Lower lobe of right lung (tissue), 2 donors: ENCODE results near the gene SEBOX. TPM values are rescaled to one million over a fixed set of nuclear protein-coding genes. Genes with fewer than 3 reads are reported as not detected.

Experiments
- ATAC-seq, 2 donors: fragments of 200-7000 bp; cut with Tn5 transposase; one replicate each; pipeline ENCODE4 v1.9.1; 2020 to 2022; ENCODE audit warnings: mild to moderate bottlenecking in 2 of 2, moderate library complexity in 2 of 2
- DNase-seq: peaks from one replicate; pipeline ENCODE4 v3.0.0-alpha.2; 2020
- H3K27ac ChIP-seq: fragments of 200-600 bp; one replicate; pipeline ENCODE4 v1.8.0; 2022
- H3K27me3 ChIP-seq: fragments of 200-600 bp; one replicate; pipeline ENCODE4 v1.8.0; 2022; ENCODE audit warnings: low read depth
- H3K36me3 ChIP-seq: fragments of 200-600 bp; one replicate; pipeline ENCODE4 v1.8.0; 2022; ENCODE audit warnings: mild to moderate bottlenecking
- H3K4me1 ChIP-seq: fragments of 200-600 bp; one replicate; pipeline ENCODE4 v1.8.0; 2022
- H3K4me3 ChIP-seq: fragments of 200-600 bp; one replicate; pipeline ENCODE4 v1.8.0; 2022; ENCODE audit warnings: mild to moderate bottlenecking
- H3K9me3 ChIP-seq: fragments of 200-600 bp; one replicate; pipeline ENCODE4 v1.8.0; 2022
- CTCF ChIP-seq: fragments of 200-600 bp; IDR thresholded peaks from one replicate; pipeline ENCODE4 v1.8.0; 2022; ENCODE audit warnings: antibody characterized with exemption, mild to moderate bottlenecking
- intact Hi-C: fragments of 100-400 bp; cut with DNase I; formaldehyde crosslinking; loops from one replicate; pipeline ENCODE4 v1.11.0; 2022
- total RNA-seq: library from RNA; stranded (reverse); fragmentation: NEBNext Ultra II Directional; extraction: Animal tissue kit (Norgen Biotek cat#: 25700); gene quantifications from one replicate; pipeline ENCODE4 v1.2.1, GENCODE V29; 2021
- donor health status: DM: no; HTN: yes; CAD: no; lungs with severe emphysema.

SEBOX gene
- total RNA-seq, 1 donor from 2014 or later, result not detected

GRCh38 chr17:28406473-28406814, 41.4 kb upstream of the SEBOX start:
- DNase-seq, result no peak
- Histone ChIP-seq H3K27me3 (peaks cover 3% of the 10 kb centered on the region), H3K36me3 (peaks cover 17% of the 10 kb centered on the region), H3K4me3 (peak overlapping the region; percentile 75), H3K27ac (peak overlapping the region; percentile 70), H3K9me3 (no peaks in the 10 kb centered on the region), H3K4me1 (peaks cover 36% of the 10 kb centered on the region)
- intact Hi-C loops, result no loop called here
- ATAC-seq, result peak; percentile 37 to 47
- TF ChIP-seq CTCF, result no peak

GRCh38 chr17:28405632-28406472, 40.9 kb upstream of the SEBOX start, which contains the start of gene SLC46A1:
Gene SLC46A1, minus strand, starts transcription at chr17:28406212. Its CDS starts 98 bp downstream, at chr17:28406114.
- ATAC-seq (peak; percentile 90 to 93), DNase-seq (peak; percentile 83)
- Histone ChIP-seq H3K9me3 (no peaks in the 10 kb centered on the region), H3K36me3 (peaks cover 23% of the 10 kb centered on the region), H3K4me3 (peak within 1 kb of the TSS; percentile 75), H3K27me3 (peaks cover under 1% of the 10 kb centered on the region), H3K27ac (peak within 1 kb of the TSS; percentile 70), H3K4me1 (peaks cover 36% of the 10 kb centered on the region)
- no peak for TF ChIP-seq CTCF
- intact Hi-C loops, result no loop called here

GRCh38 chr17:28404812-28405570, 40.0 kb upstream of the SEBOX start:
- intact Hi-C loops, result no loop called here

GRCh38 chr17:28404461-28404811, 39.4 kb upstream of the SEBOX start:
- Histone ChIP-seq H3K27ac (no peak overlapping the region), H3K4me1 (peaks cover 36% of the 10 kb centered on the region), H3K4me3 (no peak overlapping the region), H3K36me3 (peaks cover 36% of the 10 kb centered on the region), H3K27me3 (no peaks in the 10 kb centered on the region), H3K9me3 (no peaks in the 10 kb centered on the region)
- ATAC-seq (no peak), DNase-seq (peak; percentile 30)
- intact Hi-C loops, result no loop called here
- no peak for TF ChIP-seq CTCF

More at GRCh38 chr17:28404812-28405570, 40.0 kb upstream of the SEBOX start:
- Histone ChIP-seq H3K27me3 (no peaks in the 10 kb centered on the region), H3K9me3 (no peaks in the 10 kb centered on the region), H3K4me1 (peaks cover 36% of the 10 kb centered on the region), H3K27ac (no peak overlapping the region), H3K4me3 (peak overlapping the region; percentile 75), H3K36me3 (peaks cover 31% of the 10 kb centered on the region)
- peak; percentile 48 for DNase-seq
- ATAC-seq, result no peak
- no peak for TF ChIP-seq CTCF

- peaks cover 41% of the 10 kb centered on the region for H3K36me3 ChIP-seq
- intact Hi-C loops, result no loop called here
- TF ChIP-seq CTCF, result no peak
These were observed 39.0 kb upstream of the SEBOX start for GRCh38 chr17:28404007-28404406.

More at GRCh38 chr17:28404007-28404406, 39.0 kb upstream of the SEBOX start:
- peaks cover 36% of the 10 kb centered on the region for H3K4me1 ChIP-seq
- no peaks in the 10 kb centered on the region for H3K27me3 ChIP-seq
- no peaks in the 10 kb centered on the region for H3K9me3 ChIP-seq
- no peak overlapping the region for H3K4me3 ChIP-seq
- DNase-seq, result no peak
- H3K27ac ChIP-seq, result no peak overlapping the region
- ATAC-seq, result no peak
